ENCODE results near the gene NUDT3.

DNA sequence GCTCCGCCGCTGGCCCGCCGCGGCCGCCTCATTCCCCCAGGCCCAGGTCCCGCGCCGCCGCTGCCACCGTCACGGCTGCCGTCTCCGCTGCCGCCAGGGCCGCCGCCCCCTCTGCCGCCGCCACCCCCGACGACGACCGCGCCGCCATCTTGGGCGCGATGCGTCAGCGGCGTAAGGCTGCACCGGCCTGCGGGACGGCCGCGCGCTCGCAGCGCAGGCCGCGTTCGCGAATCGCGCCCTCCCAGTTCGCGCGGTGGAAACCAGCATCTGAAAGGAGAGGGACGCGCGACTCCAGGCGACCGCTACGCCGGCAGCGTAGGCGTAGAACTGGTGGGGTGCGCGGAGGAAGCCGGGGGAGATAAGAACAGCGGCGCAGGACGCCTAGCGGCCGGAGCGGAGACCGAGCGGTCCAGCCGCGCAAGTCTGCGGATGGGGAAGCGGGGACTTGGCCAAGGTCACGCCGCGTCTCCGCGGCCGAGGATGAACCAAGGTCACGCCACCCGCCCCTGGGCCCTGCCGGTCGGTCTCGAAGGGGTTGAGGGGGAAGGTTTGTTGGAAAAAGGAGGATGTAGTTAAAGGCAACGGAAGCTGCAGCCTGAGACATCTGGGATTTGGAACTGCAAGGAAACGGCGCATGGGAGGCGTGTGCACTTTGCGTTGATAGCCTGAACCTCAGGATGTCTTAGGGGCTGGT lies at the start of gene NUDT3:
- TF ChIP-seq, protein P1, sequence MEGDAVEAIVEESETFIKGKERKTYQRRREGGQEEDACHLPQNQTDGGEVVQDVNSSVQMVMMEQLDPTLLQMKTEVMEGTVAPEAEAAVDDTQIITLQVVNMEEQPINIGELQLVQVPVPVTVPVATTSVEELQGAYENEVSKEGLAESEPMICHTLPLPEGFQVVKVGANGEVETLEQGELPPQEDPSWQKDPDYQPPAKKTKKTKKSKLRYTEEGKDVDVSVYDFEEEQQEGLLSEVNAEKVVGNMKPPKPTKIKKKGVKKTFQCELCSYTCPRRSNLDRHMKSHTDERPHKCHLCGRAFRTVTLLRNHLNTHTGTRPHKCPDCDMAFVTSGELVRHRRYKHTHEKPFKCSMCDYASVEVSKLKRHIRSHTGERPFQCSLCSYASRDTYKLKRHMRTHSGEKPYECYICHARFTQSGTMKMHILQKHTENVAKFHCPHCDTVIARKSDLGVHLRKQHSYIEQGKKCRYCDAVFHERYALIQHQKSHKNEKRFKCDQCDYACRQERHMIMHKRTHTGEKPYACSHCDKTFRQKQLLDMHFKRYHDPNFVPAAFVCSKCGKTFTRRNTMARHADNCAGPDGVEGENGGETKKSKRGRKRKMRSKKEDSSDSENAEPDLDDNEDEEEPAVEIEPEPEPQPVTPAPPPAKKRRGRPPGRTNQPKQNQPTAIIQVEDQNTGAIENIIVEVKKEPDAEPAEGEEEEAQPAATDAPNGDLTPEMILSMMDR (IDR thresholded peaks at IDR 0.05; ENCODE audit: low read depth, low read length, missing input control) = peak; percentile 83
- TF ChIP-seq, protein P2, sequence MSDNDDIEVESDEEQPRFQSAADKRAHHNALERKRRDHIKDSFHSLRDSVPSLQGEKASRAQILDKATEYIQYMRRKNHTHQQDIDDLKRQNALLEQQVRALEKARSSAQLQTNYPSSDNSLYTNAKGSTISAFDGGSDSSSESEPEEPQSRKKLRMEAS (IDR thresholded peaks at IDR 0.05) = no peak
- TF ChIP-seq SP1 (IDR thresholded peaks at IDR 0.05) (peak; percentile 42), TAF1 (conservative IDR thresholded peaks at IDR 0.05) (no peak), JUND (IDR thresholded peaks at IDR 0.05) (no peak)
- TF ChIP-seq, protein P3, sequence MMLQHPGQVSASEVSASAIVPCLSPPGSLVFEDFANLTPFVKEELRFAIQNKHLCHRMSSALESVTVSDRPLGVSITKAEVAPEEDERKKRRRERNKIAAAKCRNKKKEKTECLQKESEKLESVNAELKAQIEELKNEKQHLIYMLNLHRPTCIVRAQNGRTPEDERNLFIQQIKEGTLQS (IDR thresholded peaks at IDR 0.05) = no peak
